GM06990 (cell line): ENCODE measurements around the gene FANCC.
A peak's percentile ranks its signal among the peaks of the same experiment; 100 is the strongest.

Experiments used
- DNase-seq: peaks from one replicate; pipeline ENCODE4 v3.0.0-alpha.2; 2011; ENCODE audit not compliant: insufficient read length; ENCODE audit errors: extremely low read depth
- H3K27me3 ChIP-seq: replicated peaks from 2 replicates; pipeline ENCODE4 v1.6.0; 2011; ENCODE audit warnings: low read length; ENCODE audit not compliant: control insufficient read depth, insufficient read depth
- H3K36me3 ChIP-seq: 2 replicates; pipeline ENCODE4 v1.5.1; 2011; ENCODE audit warnings: low read length; ENCODE audit not compliant: control insufficient read depth, insufficient read depth
- H3K4me3 ChIP-seq: replicated peaks from 2 replicates; pipeline ENCODE4 v1.5.1; 2011; ENCODE audit warnings: low read depth, mild to moderate bottlenecking, control low read depth, low read length
- TF ChIP-seq, protein P1 (sequence below): IDR thresholded peaks from 2 replicates; pipeline ENCODE4 v1.5.1; 2011; ENCODE audit warnings: low read length, control low read depth, mild to moderate bottlenecking, inconsistent platforms; ENCODE audit not compliant: insufficient read depth, poor library complexity, severe bottlenecking

Gene FANCC

DNA sequence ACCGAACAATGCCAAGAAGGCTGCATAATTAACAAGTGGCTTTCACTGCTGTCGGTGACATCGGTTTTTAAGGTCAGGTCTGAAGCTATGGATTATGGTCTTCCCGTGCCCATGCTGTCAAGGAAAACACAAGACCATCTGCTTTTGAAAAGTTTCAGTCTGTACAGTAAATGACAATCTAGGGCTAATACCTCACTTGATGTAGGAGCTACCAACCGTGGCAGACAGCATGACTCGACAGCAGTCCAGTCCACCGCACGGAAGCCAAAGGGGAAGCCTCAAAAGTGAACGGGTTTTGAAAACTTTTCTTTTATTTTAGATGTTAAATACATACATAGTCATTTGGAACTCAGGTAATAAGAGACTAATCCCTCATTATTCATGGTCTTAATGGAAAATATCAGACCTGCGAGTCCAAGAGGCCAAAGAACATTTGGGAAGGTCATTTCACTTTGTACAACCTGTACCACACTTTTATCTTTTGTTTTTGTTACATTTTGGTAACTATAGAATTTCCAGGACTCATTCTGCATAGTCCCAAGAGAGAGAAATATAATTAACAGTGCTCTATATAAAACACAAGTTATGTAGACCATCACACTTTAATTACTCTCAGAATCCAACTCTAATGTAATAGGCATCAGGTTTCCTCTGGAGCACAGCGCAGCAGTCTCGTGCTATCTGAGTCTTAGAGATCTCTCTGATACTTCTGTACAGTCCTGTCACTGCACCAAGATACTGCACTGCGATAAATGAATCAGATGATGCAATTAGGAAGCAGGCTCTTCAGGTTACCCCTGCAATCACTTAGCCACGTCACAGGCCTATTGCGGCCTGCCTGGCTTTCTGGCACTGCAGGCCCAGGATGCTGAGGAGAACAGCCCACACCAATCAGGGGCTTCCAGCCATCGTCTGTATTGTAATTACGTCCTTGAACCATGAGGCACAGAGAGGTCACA is 184.9 kb downstream of the FANCC start:
- H3K27me3 ChIP-seq, result no peaks in the 10 kb centered on the region
- no peaks in the 10 kb centered on the region for H3K36me3 ChIP-seq
- no peak for DNase-seq
- TF ChIP-seq, protein P1, sequence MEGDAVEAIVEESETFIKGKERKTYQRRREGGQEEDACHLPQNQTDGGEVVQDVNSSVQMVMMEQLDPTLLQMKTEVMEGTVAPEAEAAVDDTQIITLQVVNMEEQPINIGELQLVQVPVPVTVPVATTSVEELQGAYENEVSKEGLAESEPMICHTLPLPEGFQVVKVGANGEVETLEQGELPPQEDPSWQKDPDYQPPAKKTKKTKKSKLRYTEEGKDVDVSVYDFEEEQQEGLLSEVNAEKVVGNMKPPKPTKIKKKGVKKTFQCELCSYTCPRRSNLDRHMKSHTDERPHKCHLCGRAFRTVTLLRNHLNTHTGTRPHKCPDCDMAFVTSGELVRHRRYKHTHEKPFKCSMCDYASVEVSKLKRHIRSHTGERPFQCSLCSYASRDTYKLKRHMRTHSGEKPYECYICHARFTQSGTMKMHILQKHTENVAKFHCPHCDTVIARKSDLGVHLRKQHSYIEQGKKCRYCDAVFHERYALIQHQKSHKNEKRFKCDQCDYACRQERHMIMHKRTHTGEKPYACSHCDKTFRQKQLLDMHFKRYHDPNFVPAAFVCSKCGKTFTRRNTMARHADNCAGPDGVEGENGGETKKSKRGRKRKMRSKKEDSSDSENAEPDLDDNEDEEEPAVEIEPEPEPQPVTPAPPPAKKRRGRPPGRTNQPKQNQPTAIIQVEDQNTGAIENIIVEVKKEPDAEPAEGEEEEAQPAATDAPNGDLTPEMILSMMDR, result no peak
- H3K4me3 ChIP-seq, result no peak overlapping the region

DNA sequence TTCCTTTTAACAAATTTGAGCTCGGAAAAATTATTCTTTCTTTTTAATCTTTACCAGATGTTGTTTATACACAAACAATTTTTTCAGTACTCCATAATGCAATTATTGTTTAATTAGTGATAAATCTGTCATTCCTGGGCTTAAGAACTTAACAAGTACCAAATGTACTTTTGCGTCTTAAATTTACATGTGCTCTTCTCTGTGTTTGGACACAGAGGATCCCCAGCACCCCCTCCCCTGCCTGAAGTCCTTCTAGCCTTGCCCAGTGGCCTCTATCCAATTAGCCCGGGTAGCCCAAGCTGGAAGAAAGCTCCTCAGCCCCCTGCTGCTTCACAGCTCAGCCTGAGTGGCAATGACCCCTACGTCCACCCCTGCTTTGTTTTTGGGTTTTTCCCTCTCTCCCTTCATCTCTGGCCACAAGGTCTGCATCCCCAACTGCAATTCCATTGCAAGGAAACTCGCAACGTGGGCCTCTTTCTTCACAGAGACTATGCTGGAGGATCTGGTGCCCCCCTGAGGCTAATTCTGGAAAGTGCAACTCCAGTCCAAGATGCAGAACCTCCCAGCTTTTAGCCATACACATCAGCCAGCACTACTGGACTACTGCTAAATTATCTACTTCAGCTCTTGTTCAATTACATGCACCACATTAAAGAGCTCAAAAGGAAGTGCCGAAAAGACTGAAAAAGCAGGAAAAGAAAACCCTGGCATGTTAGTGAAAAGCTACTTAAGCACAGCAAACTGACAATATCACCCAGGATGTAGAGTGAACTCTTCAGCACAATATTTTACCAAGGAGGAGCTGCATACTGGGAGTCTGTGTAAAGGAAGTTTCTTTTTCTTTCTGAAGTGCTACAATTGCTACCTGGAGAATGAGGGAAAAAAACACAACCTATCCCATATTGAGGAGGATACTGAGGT is 186.2 kb downstream of the FANCC start:
- no peak overlapping the region for H3K4me3 ChIP-seq
- H3K36me3 ChIP-seq, result no peaks in the 10 kb centered on the region
- TF ChIP-seq, protein P1, result peak; percentile 90
- H3K27me3 ChIP-seq, result no peaks in the 10 kb centered on the region
- DNase-seq, result peak; percentile 26

DNA sequence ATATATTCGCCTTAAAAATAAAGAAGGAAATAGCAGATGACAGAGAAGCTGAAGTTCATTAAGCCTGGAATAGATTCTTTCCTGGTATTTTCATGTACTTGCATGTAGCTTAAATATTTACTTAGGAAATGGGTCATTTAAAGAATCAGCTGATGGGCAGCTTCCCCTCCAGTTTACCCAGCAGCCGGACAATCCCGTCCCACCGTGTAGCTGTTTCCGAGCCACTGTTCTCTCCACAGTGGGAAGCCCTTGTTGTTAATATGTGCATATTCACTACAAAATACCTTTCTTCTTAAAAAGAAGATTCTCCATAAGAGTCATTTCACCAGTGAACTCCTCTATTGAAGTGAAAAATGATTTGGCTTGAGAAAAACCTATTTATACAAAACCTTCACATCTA is 187.0 kb downstream of the FANCC start:
- TF ChIP-seq, protein P1, result no peak
- Histone ChIP-seq H3K27me3 (no peaks in the 10 kb centered on the region), H3K4me3 (no peak overlapping the region), H3K36me3 (no peaks in the 10 kb centered on the region)
- no peak for DNase-seq

DNA sequence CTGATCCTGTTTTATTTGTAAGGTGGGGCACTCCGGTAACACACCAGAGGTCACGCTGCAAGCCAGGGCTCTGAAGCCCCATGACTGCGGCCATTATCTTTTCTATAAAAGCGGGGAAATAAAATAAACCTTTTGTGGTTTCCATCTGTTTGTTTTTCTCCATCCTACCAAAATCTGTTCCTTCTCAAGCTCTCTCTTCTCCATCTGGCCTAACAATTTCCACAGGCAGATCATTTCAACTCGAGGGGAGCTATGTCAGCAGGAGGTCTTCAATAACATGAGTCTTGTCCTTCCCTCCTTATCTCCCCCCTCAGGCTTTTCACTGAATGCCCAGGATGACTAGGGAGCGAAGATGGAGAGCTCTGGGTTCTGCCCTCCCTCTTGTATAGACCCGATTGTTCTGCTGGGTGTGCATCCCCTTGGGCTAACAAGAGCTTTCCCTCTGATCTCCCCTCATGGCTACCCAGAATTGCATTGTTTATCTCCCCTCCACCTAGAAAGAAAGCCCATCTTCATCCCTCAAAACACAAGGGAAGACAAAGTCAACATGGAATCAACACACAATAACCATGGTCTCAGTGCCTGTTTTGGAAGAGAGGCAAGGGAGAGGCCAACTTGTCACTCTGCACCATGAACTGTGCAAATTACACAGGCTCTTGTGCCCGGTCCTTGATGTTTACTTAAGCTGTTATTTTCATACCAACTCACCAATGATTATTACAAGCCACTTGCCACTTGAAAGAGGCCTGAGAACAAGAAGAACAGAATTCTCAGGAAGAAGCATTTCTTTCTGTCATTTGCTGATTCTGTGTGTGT is 187.8 kb downstream of the FANCC start:
- H3K4me3 ChIP-seq, result no peak overlapping the region
- no peak for DNase-seq
- no peaks in the 10 kb centered on the region for H3K27me3 ChIP-seq
- TF ChIP-seq, protein P1, result no peak
- no peaks in the 10 kb centered on the region for H3K36me3 ChIP-seq

DNA sequence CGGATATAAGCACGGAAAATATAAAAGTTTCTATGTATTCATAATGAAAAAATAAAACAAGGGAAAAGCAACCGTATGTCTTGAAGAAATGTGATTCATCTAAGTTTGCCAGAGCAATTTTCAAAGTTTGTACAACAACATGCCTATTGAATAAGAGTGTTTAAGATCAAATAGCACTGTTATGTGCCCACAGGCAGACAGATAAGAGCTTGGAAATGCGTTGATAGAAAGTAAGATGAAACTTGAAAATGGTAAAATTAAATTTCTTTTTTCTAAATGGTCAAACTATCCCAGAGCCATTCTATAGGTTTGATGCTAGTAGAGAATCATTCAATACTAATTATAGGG is 189.4 kb downstream of the FANCC start:
- DNase-seq, result no peak

More for the DNA sequence above, 189.4 kb downstream of the FANCC start:
- Histone ChIP-seq H3K4me3 (no peak overlapping the region), H3K36me3 (no peaks in the 10 kb centered on the region), H3K27me3 (no peaks in the 10 kb centered on the region)
- TF ChIP-seq, protein P1, result no peak
